ENCODE data around the gene FLAD1.
"Not testable (repeated sequence)": the region's sequence is repeated elsewhere in the genome, so short reads cannot be mapped to it uniquely, and the experiment has no call there.

The FLAD1 gene

GRCh38 chr1:154982341-154982740, 803 bp upstream of the FLAD1 start:
- Histone ChIP-seq H3K27me3 (no peaks in the 10 kb centered on the region), H3K4me3 (ENCODE audit: low read depth, low read length) (peak overlapping the region; percentile 74), H3K9me3 (no peaks in the 10 kb centered on the region), H3K36me3 (peaks cover 28% of the 10 kb centered on the region), H3K4me1 (peaks cover 18% of the 10 kb centered on the region)
- TF ChIP-seq, protein P1, sequence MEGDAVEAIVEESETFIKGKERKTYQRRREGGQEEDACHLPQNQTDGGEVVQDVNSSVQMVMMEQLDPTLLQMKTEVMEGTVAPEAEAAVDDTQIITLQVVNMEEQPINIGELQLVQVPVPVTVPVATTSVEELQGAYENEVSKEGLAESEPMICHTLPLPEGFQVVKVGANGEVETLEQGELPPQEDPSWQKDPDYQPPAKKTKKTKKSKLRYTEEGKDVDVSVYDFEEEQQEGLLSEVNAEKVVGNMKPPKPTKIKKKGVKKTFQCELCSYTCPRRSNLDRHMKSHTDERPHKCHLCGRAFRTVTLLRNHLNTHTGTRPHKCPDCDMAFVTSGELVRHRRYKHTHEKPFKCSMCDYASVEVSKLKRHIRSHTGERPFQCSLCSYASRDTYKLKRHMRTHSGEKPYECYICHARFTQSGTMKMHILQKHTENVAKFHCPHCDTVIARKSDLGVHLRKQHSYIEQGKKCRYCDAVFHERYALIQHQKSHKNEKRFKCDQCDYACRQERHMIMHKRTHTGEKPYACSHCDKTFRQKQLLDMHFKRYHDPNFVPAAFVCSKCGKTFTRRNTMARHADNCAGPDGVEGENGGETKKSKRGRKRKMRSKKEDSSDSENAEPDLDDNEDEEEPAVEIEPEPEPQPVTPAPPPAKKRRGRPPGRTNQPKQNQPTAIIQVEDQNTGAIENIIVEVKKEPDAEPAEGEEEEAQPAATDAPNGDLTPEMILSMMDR (IDR thresholded peaks at IDR 0.05; ENCODE audit: low read depth, low read length): no peak
- DNase-seq: no peak

DNA sequence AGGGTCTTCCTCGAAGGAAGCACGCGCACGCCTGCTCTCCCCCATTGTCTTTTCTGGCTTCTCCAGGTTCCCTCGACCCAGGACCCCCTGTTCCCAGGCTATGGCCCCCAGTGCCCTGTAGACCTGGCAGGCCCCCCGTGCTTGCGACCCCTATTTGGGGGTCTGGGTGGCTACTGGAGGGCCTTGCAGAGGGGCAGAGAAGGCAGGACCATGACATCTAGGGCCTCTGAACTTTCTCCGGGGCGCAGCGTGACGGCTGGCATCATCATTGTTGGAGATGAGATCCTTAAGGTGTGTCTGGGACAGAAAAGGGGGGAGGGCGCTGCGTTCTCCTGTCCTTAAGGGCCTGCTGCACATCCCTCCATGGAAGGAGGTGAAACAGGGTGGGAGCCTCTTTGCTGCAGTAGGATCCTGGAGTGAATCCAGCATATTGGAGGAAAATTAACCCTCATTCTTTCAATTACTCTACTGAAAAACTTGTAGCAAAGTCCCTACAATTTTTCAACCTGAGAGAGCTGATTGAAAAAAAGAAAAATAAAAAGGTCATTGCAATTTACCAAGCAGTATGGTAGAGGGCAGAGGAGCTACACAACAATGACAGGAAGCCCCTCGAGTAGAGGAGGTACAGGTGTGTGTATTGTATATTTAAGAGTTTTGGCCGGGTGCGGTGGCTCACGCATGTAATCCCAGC, 777 bp downstream of the FLAD1 start:
- Histone ChIP-seq H3K9me3 (no peaks in the 10 kb centered on the region), H3K4me1 (peaks cover 11% of the 10 kb centered on the region), H3K4me3 (ENCODE audit: low read depth, low read length) (peak overlapping the region; percentile 74), H3K36me3 (peaks cover 44% of the 10 kb centered on the region), H3K27me3 (no peaks in the 10 kb centered on the region)
- no peak for DNase-seq
- TF ChIP-seq, protein P1 (IDR thresholded peaks at IDR 0.05; ENCODE audit: low read depth, low read length): no peak

DNA sequence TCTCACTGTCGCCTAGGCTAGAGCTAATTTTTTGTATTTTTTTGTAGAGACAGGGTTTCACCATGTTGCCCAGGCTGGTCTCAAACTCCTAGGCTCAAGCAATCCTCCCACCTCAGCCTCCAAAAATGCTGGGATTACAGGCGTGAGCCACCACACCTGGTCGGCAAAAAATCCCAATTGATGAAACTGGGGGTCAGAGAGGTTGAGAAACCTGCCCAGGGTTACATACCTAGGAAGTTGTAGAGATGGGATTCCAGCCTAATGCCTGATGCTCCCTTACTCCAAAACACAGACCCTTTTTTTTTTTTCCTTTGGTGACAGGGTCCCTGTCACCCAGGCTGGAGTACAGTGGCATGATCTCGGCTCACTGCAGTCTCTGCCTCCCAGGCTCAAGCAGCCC, 3.6 kb downstream of the FLAD1 start:
- H3K9me3 ChIP-seq; DNase-seq; H3K4me1 ChIP-seq; H3K27me3 ChIP-seq; H3K4me3 ChIP-seq (ENCODE audit: low read depth, low read length): not testable (repeated sequence)
- peaks cover 54% of the 10 kb centered on the region for H3K36me3 ChIP-seq

- DNase-seq: no peak
- no peaks in the 10 kb centered on the region for H3K27me3 ChIP-seq
- H3K4me1 ChIP-seq: peaks cover 4% of the 10 kb centered on the region; the same call in 1 of the 2 replicates
- H3K36me3 ChIP-seq: peaks cover 54% of the 10 kb centered on the region
- H3K9me3 ChIP-seq: no peaks in the 10 kb centered on the region
- H3K4me3 ChIP-seq (ENCODE audit: low read depth, low read length): no peak overlapping the region
- TF ChIP-seq, protein P1 (IDR thresholded peaks at IDR 0.05; ENCODE audit: low read depth, low read length): no peak
Observed at GRCh38 chr1:154987326-154987725, 4.2 kb downstream of the FLAD1 start.

GRCh38 chr1:154988058-154988954, 5.2 kb downstream of the FLAD1 start:
- Histone ChIP-seq H3K27me3 (no peaks in the 10 kb centered on the region), H3K4me3 (ENCODE audit: low read depth, low read length) (no peak overlapping the region), H3K4me1 (no peaks in the 10 kb centered on the region), H3K9me3 (no peaks in the 10 kb centered on the region), H3K36me3 (peaks cover 54% of the 10 kb centered on the region)
- no peak for DNase-seq
- TF ChIP-seq, protein P1 (IDR thresholded peaks at IDR 0.05; ENCODE audit: low read depth, low read length): peak; percentile 37; the same call in 1 of the 2 replicates

DNA sequence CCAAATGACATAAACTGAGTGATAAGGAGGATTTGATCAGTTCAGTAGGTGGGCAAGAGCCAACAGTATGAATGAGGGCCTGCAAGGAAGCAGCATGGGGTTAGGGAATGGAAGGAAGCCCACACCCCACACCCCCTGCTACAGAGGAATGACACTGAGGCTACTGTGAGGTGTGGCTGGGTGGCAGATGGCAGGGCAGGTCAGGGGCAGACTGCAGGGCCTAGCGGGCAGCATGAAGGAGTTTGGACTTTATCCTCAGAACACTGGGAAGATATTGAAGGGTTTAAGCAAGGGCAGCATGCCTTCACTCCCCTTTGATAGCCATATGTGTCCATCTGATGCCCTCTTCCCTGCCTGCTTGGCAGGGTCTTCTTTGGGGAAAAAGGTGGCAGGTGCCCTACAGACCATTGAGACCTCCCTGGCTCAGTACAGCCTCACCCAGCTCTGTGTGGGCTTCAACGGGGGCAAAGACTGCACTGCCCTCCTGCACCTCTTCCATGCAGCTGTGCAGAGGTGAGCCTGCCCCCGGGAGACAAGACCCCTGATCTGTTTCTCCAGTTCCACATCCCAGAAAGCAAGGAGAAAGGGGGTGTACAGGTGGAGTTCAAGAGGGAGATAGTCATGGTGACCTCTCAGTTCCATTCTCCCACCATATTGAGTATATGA, 6.2 kb downstream of the FLAD1 start:
- H3K4me3 ChIP-seq (ENCODE audit: low read depth, low read length): no peak overlapping the region
- TF ChIP-seq, protein P1 (IDR thresholded peaks at IDR 0.05; ENCODE audit: low read depth, low read length): no peak
- H3K36me3 ChIP-seq: peaks cover 54% of the 10 kb centered on the region
- no peak for DNase-seq
- no peaks in the 10 kb centered on the region for H3K4me1 ChIP-seq
- no peaks in the 10 kb centered on the region for H3K27me3 ChIP-seq
- no peaks in the 10 kb centered on the region for H3K9me3 ChIP-seq

Data from BE2C (cell line).